HFFc6 (cell line): ENCODE results near the gene GH1. TPM values are rescaled to one million over a fixed set of nuclear protein-coding genes. Genes with fewer than 3 reads are reported as not detected.
"Not testable (repeated sequence)": the region's sequence is repeated elsewhere in the genome, so short reads cannot be mapped to it uniquely, and the experiment has no call there.

Experiments
- DNase-seq: peaks from one replicate; pipeline ENCODE4 v3.0.0-alpha.2; 2018
- H3K27ac Mint-ChIP-seq: 2 replicates; pipeline ENCODE4 v1.8.0; 2020; ENCODE audit warnings: mild to moderate bottlenecking, mixed read lengths
- H3K27me3 Mint-ChIP-seq: 2 replicates; pipeline ENCODE4 v1.8.0; 2021; ENCODE audit warnings: mild to moderate bottlenecking, moderate library complexity, mixed read lengths; ENCODE audit not compliant: insufficient read depth
- H3K36me3 Mint-ChIP-seq: 2 replicates; pipeline ENCODE4 v1.8.0; 2021; ENCODE audit warnings: low read depth, mixed read lengths
- H3K4me1 Mint-ChIP-seq: 2 replicates; pipeline ENCODE4 v1.8.0; 2020; ENCODE audit warnings: low read depth, mixed read lengths
- H3K4me3 Mint-ChIP-seq: 2 replicates; pipeline ENCODE4 v1.8.0; 2020; ENCODE audit warnings: mild to moderate bottlenecking, moderate library complexity, mixed read lengths
- H3K9me3 Mint-ChIP-seq: 2 replicates; pipeline ENCODE4 v1.8.0; 2020; ENCODE audit warnings: mild to moderate bottlenecking, mixed read lengths
- CTCF ChIP-seq: fragments of 200-600 bp; sonication (generic); IDR thresholded peaks from 2 replicates; pipeline ENCODE4 v1.5.0; 2021; ENCODE audit warnings: antibody characterized with exemption, mild to moderate bottlenecking
- total RNA-seq, 6 experiments: library from RNA; stranded (reverse); fragmentation: NEBNext Ultra II Directional; extraction: Animal tissue kit (Norgen Biotek cat#: 25700); gene quantifications; 2 replicates in 1 of 6; 3 replicates in 5 of 6; pipeline ENCODE4 v1.2.3, GENCODE V29; 2021

The GH1 gene
- total RNA-seq, 6 experiments from 2014 or later, result not detected

GRCh38 chr17:63869491-63870291, 48.9 kb downstream of the GH1 start:
- TF ChIP-seq CTCF, result peak; percentile 58
- not testable (repeated sequence) for H3K36me3 Mint-ChIP-seq, H3K9me3 Mint-ChIP-seq, H3K27me3 Mint-ChIP-seq
- H3K4me1 Mint-ChIP-seq, result peaks cover 28% of the 10 kb centered on the region
- peak overlapping the region; percentile 63 for H3K27ac Mint-ChIP-seq
- peak; percentile 18 for DNase-seq
- peak overlapping the region; percentile 52 for H3K4me3 Mint-ChIP-seq

Other genes with a start within 250 kb of the GH1 start
- gene LIMD2, start 218.7 kb downstream of the GH1 start, total RNA-seq, result 1 to 10 TPM; 1.7 to 5.8 (median 4.1) TPM
- gene STRADA, start 177.0 kb downstream of the GH1 start, total RNA-seq, result 10 to 100 TPM; 18.2 to 24.1 (median 21.6) TPM
- gene CCDC47, start 145.2 kb downstream of the GH1 start, total RNA-seq, result 10 to 100 TPM; 70.5 to 83.2 (median 74.8) TPM
- gene DDX42, start 144.7 kb downstream of the GH1 start, total RNA-seq, result 10 to 100 TPM; 76.2 to 88.4 (median 80.2) TPM
- 100 to 1,000 TPM; 156 to 206 (median 179) TPM for gene PSMC5, start 91.4 kb downstream of the GH1 start, total RNA-seq
- 10 to 100 TPM; 43.2 to 55.1 (median 47.5) TPM for gene FTSJ3, start 91.2 kb downstream of the GH1 start, total RNA-seq
- gene SMARCD2, start 76.2 kb downstream of the GH1 start, total RNA-seq, result 10 to 100 TPM; 45.9 to 53.5 (median 48.7) TPM
- not detected for gene CSH2, start 45.2 kb downstream of the GH1 start, total RNA-seq
- gene GH2, start 36.9 kb downstream of the GH1 start, total RNA-seq, result not detected
- not detected for gene CSH1, start 22.3 kb downstream of the GH1 start, total RNA-seq
- gene CSHL1, start 7.6 kb downstream of the GH1 start, total RNA-seq, result not detected
- under 1 TPM in 5 of 6 experiments, not detected in 1; 0.26 to 0.76 (median 0.34) TPM for gene CD79B, start 13.5 kb upstream of the GH1 start, total RNA-seq
- gene SCN4A, start 54.1 kb upstream of the GH1 start, total RNA-seq, result not detected
- gene PRR29, start 79.5 kb upstream of the GH1 start, total RNA-seq, result under 1 TPM in 3 of 6 experiments, not detected in 3; 0.17 to 0.27 (median 0.19) TPM
- gene ICAM2, start 101.8 kb upstream of the GH1 start, total RNA-seq, result 1 to 10 TPM in 4 of 6 experiments, under 1 TPM in 2; 0.91 to 2.5 (median 1.3) TPM
- 10 to 100 TPM in 2 of 6 experiments, 1 to 10 TPM in 4; 6.8 to 12.8 (median 7.9) TPM for gene ERN1, start 211.3 kb upstream of the GH1 start, total RNA-seq